ENCODE measurements around the gene HCN3. TPM values are rescaled to one million over a fixed set of nuclear protein-coding genes. Genes with fewer than 3 reads are reported as not detected.

Gene HCN3
- total and polyA plus RNA-seq, 2 of the 8 experiments (the other 6 are each of a cell fraction or from before 2014, with no cell fraction given) = 6.4 to 7.3 TPM

- Histone ChIP-seq H2BK5ac (ENCODE audit: low read depth, low read length) (no peak overlapping the region), H4K5ac (ENCODE audit: insufficient read length, low read depth, low read length) (no peak overlapping the region), H3K79me1 (ENCODE audit: low read depth, low read length) (no peaks in the 10 kb centered on the region; the same call in none of the 2 replicates), H3K56ac (replicated peaks; ENCODE audit: insufficient read length, low read depth, low read length) (no peak overlapping the region), H4K91ac (replicated peaks; ENCODE audit: insufficient read length, low read length) (no peak overlapping the region), H3K4me1 (replicated peaks in 1 of 4; ENCODE audit: control insufficient read depth in 3 of 4, insufficient read depth in 4 of 4, low read length in 3 of 4) (peaks cover 0 to 5% (median under 1%) of the 10 kb centered on the region in 4 experiments; a peak in 2 of 7 replicates), H3K23ac (ENCODE audit: insufficient read length) (no peak overlapping the region), H3K79me2 (ENCODE audit: control insufficient read depth in 1 of 2, insufficient read depth in 2 of 2, low read length in 2 of 2) (peaks cover 5 to 20% of the 10 kb centered on the region in 2 experiments), H3K27me3 (replicated peaks in 1 of 4; ENCODE audit: control insufficient read depth in 3 of 4, extremely low read depth in 1 of 4, insufficient read depth in 3 of 4, low read length in 3 of 4) (no peaks in the 10 kb centered on the region), H2AK5ac (ENCODE audit: low read depth, low read length) (no peak overlapping the region), H3K4ac (replicated peaks; ENCODE audit: insufficient read length, low read depth, low read length) (no peak overlapping the region), H3K9me3 (ENCODE audit: insufficient read depth in 2 of 2, low read depth in 1 of 2, low read length in 1 of 2) (no peaks in the 10 kb centered on the region), H4K8ac (ENCODE audit: extremely low read depth, insufficient read depth, low read length) (no peak overlapping the region), H2BK120ac (replicated peaks; ENCODE audit: low read depth, low read length) (no peak overlapping the region), H2BK20ac (ENCODE audit: low read length) (no peak overlapping the region), H3K36me3 (ENCODE audit: control insufficient read depth in 2 of 4, insufficient read depth in 4 of 4, low read length in 3 of 4) (peaks cover 51 to 89% (median 76%) of the 10 kb centered on the region in 4 experiments), H3K14ac (ENCODE audit: insufficient read length) (no peak overlapping the region), H3K27ac (ENCODE audit: low read depth, low read length) (no peak overlapping the region), H3K4me3 (ENCODE audit: extremely low read depth in 1 of 4, insufficient read depth in 2 of 4, low read depth in 3 of 4, low read length in 4 of 4) (no peak overlapping the region), H3K23me2 (ENCODE audit: low read depth, low read length) (0 out of 2 replicates have a peak, but pooled peaks cover 1% of the 10 kb centered on the region), H3K4me2 (ENCODE audit: insufficient read depth in 1 of 2, low read depth in 2 of 2, low read length in 2 of 2) (no peak overlapping the region), H2BK12ac (ENCODE audit: low read depth, low read length) (no peak overlapping the region), H4K20me1 (replicated peaks in 1 of 2; ENCODE audit: control insufficient read depth in 1 of 2, insufficient read depth in 2 of 2, low read length in 2 of 2) (peaks cover 6 to 10% of the 10 kb centered on the region in 2 experiments), H2AFZ (ENCODE audit: low read length) (no peak overlapping the region), H2BK15ac (ENCODE audit: low read length) (no peak overlapping the region), H3K9ac (replicated peaks in 1 of 4; ENCODE audit: extremely low read depth in 1 of 4, low read depth in 3 of 4, low read length in 3 of 4) (no peak overlapping the region), H3K18ac (ENCODE audit: extremely low read depth, low read length) (no peak overlapping the region)
- DNase-seq (ENCODE audit: low read depth in 1 of 2, low spot score in 2 of 2) (no peak), FAIRE-seq (no peak)
- CTCF ChIA-PET (ENCODE audit: partially characterized antibody) = interaction anchor here (0.9 to 4.5 kb wide), 4 partner anchors 11 to 54 kb away, joined by 3 to 61 read pairs (median 10); partner anchors contain the start of gene RUSC1
- whole genome bisulfite sequencing, 2 experiments (ENCODE audit: extremely low coverage in 1 of 2, insufficient coverage in 1 of 2, insufficient read length in 1 of 2, insufficient replicate concordance in 2 of 2, low coverage in 1 of 2, low lambda C conversion rate in 2 of 2, missing lambda C conversion rate in 1 of 2) = 93% methylated on average over 2 of the region's 2 CpGs; no CpG with 5 or more reads in 1 of the 2 experiments
- POLR2A ChIA-PET (ENCODE audit: partially characterized antibody) = interaction anchor here (0.5 to 2.8 kb wide), 11 partner anchors 11 to 584 kb away, joined by 3 to 11 read pairs (median 4); partner anchors contain the start of genes ENTREP3 and THBS3
- no peak for TF ChIP-seq MAFK (IDR thresholded peaks at IDR 0.05; ENCODE audit: low read depth, low read length)
- TF ChIP-seq SUZ12 (IDR thresholded peaks at IDR 0.05; ENCODE audit: low read length) = no peak
- TF ChIP-seq JUND (IDR thresholded peaks at IDR 0.05; ENCODE audit: low read length) = no peak
- TF ChIP-seq, protein P1, sequence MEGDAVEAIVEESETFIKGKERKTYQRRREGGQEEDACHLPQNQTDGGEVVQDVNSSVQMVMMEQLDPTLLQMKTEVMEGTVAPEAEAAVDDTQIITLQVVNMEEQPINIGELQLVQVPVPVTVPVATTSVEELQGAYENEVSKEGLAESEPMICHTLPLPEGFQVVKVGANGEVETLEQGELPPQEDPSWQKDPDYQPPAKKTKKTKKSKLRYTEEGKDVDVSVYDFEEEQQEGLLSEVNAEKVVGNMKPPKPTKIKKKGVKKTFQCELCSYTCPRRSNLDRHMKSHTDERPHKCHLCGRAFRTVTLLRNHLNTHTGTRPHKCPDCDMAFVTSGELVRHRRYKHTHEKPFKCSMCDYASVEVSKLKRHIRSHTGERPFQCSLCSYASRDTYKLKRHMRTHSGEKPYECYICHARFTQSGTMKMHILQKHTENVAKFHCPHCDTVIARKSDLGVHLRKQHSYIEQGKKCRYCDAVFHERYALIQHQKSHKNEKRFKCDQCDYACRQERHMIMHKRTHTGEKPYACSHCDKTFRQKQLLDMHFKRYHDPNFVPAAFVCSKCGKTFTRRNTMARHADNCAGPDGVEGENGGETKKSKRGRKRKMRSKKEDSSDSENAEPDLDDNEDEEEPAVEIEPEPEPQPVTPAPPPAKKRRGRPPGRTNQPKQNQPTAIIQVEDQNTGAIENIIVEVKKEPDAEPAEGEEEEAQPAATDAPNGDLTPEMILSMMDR (IDR thresholded peaks at IDR 0.05; ENCODE audit: control extremely low read depth in 1 of 3, insufficient read depth in 1 of 3, low read depth in 1 of 3, low read length in 3 of 3) = no peak
- TF ChIP-seq ASH2L (IDR thresholded peaks at IDR 0.05; ENCODE audit: low read length) = no peak
- no peak for TF ChIP-seq RBBP5 (IDR thresholded peaks at IDR 0.05; ENCODE audit: borderline replicate concordance, low read depth, low read length)
- TF ChIP-seq BRCA1 (IDR thresholded peaks at IDR 0.05; ENCODE audit: low read depth, low read length) = no peak
- TF ChIP-seq KDM5A (IDR thresholded peaks at IDR 0.05; ENCODE audit: low read length) = no peak
- no peak for TF ChIP-seq CHD1 (IDR thresholded peaks at IDR 0.05; ENCODE audit: low read depth, low read length)
- no peak for TF ChIP-seq EZH2 (IDR thresholded peaks at IDR 0.05; ENCODE audit: low read depth, low read length, severe bottlenecking)
- no peak for TF ChIP-seq SP2 (IDR thresholded peaks at IDR 0.05; ENCODE audit: low read length)
- no peak for TF ChIP-seq SRF (IDR thresholded peaks at IDR 0.05; ENCODE audit: low read depth, low read length)
These were observed 9.9 kb upstream of the HCN3 start for GRCh38 chr1:155267373-155267772.

Measured in H1 (cell line).